ENCODE measurements around the gene IL5. TPM values are rescaled to one million over a fixed set of nuclear protein-coding genes. Genes with fewer than 3 reads are reported as not detected.

IL5 gene
- polyA plus RNA-seq, 1 experiment: not detected

- no peak for DNase-seq (ENCODE audit: low read depth)
- no peak for TF ChIP-seq CTCF (IDR thresholded peaks at IDR 0.05; ENCODE audit: insufficient read depth, low read depth, low read length)
- no peaks in the 10 kb centered on the region for H3K36me3 ChIP-seq (ENCODE audit: control insufficient read depth, insufficient read depth, low read length)
- H3K27me3 ChIP-seq (ENCODE audit: control insufficient read depth, insufficient read depth, low read length): peaks cover 7% of the 10 kb centered on the region
- ChIA-PET CTCF (interaction anchor here (0.7 kb wide), 1 partner anchor 9 kb away, joined by 3 read pairs; no protein-coding TSS in a partner anchor), POLR2A (no interaction called here)
- H3K4me3 ChIP-seq (ENCODE audit: low read depth, low read length): no peak overlapping the region
Measured at GRCh38 chr5:132530946-132531345, 12.4 kb downstream of the IL5 start.

GRCh38 chr5:132528866-132529634, 14.3 kb downstream of the IL5 start:
- ChIA-PET POLR2A (no interaction called here), CTCF (interaction anchor here (0.9 to 3.4 kb wide), 2 partner anchors 7 to 20 kb away, joined by 3 to 29 read pairs; no protein-coding TSS in a partner anchor)
- Histone ChIP-seq H3K27me3 (ENCODE audit: control insufficient read depth, insufficient read depth, low read length) (peaks cover 4% of the 10 kb centered on the region), H3K36me3 (ENCODE audit: control insufficient read depth, insufficient read depth, low read length) (no peaks in the 10 kb centered on the region), H3K4me3 (ENCODE audit: low read depth, low read length) (no peak overlapping the region)
- no peak for TF ChIP-seq CTCF (IDR thresholded peaks at IDR 0.05; ENCODE audit: insufficient read depth, low read depth, low read length)
- no peak for DNase-seq (ENCODE audit: low read depth)

GRCh38 chr5:132528021-132528420, 15.3 kb downstream of the IL5 start:
- ChIA-PET POLR2A (no interaction called here), CTCF (interaction anchor here (0.8 to 3.4 kb wide), 11 partner anchors 8 to 294 kb away, joined by 3 to 29 read pairs (median 5); partner anchors contain the start of gene RAD50)
- DNase-seq (ENCODE audit: low read depth): no peak
- no peaks in the 10 kb centered on the region for H3K36me3 ChIP-seq (ENCODE audit: control insufficient read depth, insufficient read depth, low read length)
- TF ChIP-seq CTCF (IDR thresholded peaks at IDR 0.05; ENCODE audit: insufficient read depth, low read depth, low read length): no peak
- no peak overlapping the region for H3K4me3 ChIP-seq (ENCODE audit: low read depth, low read length)
- H3K27me3 ChIP-seq (ENCODE audit: control insufficient read depth, insufficient read depth, low read length): peaks cover 4% of the 10 kb centered on the region

GRCh38 chr5:132526974-132527564, 16.3 kb downstream of the IL5 start:
- no peak for DNase-seq (ENCODE audit: low read depth)
- ChIA-PET CTCF (interaction anchor here (0.6 to 3.4 kb wide), 30 partner anchors 9 to 381 kb away, joined by 3 to 29 read pairs (median 4); partner anchors contain the start of genes IL5, IRF1 and RAD50), POLR2A (interaction anchor here (0.6 kb wide), 1 partner anchor 139 kb away, joined by 15 read pairs; no protein-coding TSS in a partner anchor)
- peaks cover 4% of the 10 kb centered on the region for H3K27me3 ChIP-seq (ENCODE audit: control insufficient read depth, insufficient read depth, low read length)
- no peaks in the 10 kb centered on the region for H3K36me3 ChIP-seq (ENCODE audit: control insufficient read depth, insufficient read depth, low read length)
- no peak overlapping the region for H3K4me3 ChIP-seq (ENCODE audit: low read depth, low read length)
- no peak for TF ChIP-seq CTCF (IDR thresholded peaks at IDR 0.05; ENCODE audit: insufficient read depth, low read depth, low read length)

Data from BJ (cell line).